HG03103 (cell line): ENCODE results near the gene DDX19B.
"Not testable (repeated sequence)": the region's sequence is repeated elsewhere in the genome, so short reads cannot be mapped to it uniquely, and the experiment has no call there.

Experiments used
- ATAC-seq: cut with Tn5 transposase; IDR thresholded peaks from one replicate; pipeline ENCODE4 v1.9.1; 2021; ENCODE audit warnings: low read depth; ENCODE audit not compliant: unreplicated experiment

Gene DDX19B

GRCh38 chr16:70287304-70287971 lies 11.5 kb upstream of the DDX19B start:
- not testable (repeated sequence) for ATAC-seq

- peak; percentile 97 for ATAC-seq
Observed at GRCh38 chr16:70289229-70290094, 9.5 kb upstream of the DDX19B start, which contains the start of gene AARS1. TSS of gene AARS1 (minus strand) at chr16:70289506. CDS start at chr16:70282763, 6,743 bp downstream.

GRCh38 chr16:70290949-70291519 lies 8.0 kb upstream of the DDX19B start:
- no peak for ATAC-seq

- not testable (repeated sequence) for ATAC-seq
Observed at GRCh38 chr16:70292148-70292547, 6.8 kb upstream of the DDX19B start.

- ATAC-seq: no peak
Observed at GRCh38 chr16:70294385-70295025, 4.5 kb upstream of the DDX19B start.

GRCh38 chr16:70295634-70296033 lies 3.4 kb upstream of the DDX19B start:
- ATAC-seq: no peak

GRCh38 chr16:70301121-70301520 lies 2.1 kb downstream of the DDX19B start:
- ATAC-seq: no peak

GRCh38 chr16:70302745-70303144 lies 3.8 kb downstream of the DDX19B start:
- no peak for ATAC-seq

- ATAC-seq: no peak
Observed at GRCh38 chr16:70304892-70305448, 6.0 kb downstream of the DDX19B start.

- ATAC-seq: no peak
Observed at GRCh38 chr16:70306880-70307279, 7.9 kb downstream of the DDX19B start.

GRCh38 chr16:70307726-70308125 lies 8.7 kb downstream of the DDX19B start:
- ATAC-seq: not testable (repeated sequence)

- no peak for ATAC-seq
Observed at GRCh38 chr16:70320121-70320520, 21.1 kb downstream of the DDX19B start.

- ATAC-seq: no peak
Observed at GRCh38 chr16:70324998-70325747, 26.2 kb downstream of the DDX19B start.

GRCh38 chr16:70331091-70331490 lies 32.1 kb downstream of the DDX19B start:
- ATAC-seq: no peak

- ATAC-seq: no peak
Observed at GRCh38 chr16:70331588-70332358, 32.8 kb downstream of the DDX19B start.

- ATAC-seq: not testable (repeated sequence)
Observed at GRCh38 chr16:70332728-70333127, 33.7 kb downstream of the DDX19B start.

- no peak for ATAC-seq
Observed at GRCh38 chr16:70337814-70338213, 38.8 kb downstream of the DDX19B start.

GRCh38 chr16:70341600-70341999 lies 42.6 kb downstream of the DDX19B start:
- no peak for ATAC-seq

- ATAC-seq: no peak
Observed at GRCh38 chr16:70342016-70342415, 43.0 kb downstream of the DDX19B start.
